Left forelimb (tissue), 1 donor: Measurements from ENCODE around the gene LCNL1.

ENCODE experiments used
- DNase-seq: peaks from one replicate; pipeline ENCODE4 v3.0.0-alpha.2; 2018; ENCODE audit warnings: low spot score

The LCNL1 gene

GRCh38 chr9:137011907-137012675, 29.3 kb downstream of the LCNL1 start:
- no peak for DNase-seq

GRCh38 chr9:137012694-137013570, 30.1 kb downstream of the LCNL1 start:
- no peak for DNase-seq

- no peak for DNase-seq
Observed at GRCh38 chr9:137013571-137013940, 30.8 kb downstream of the LCNL1 start.

- no peak for DNase-seq
Observed at GRCh38 chr9:137014166-137014565, 31.4 kb downstream of the LCNL1 start.

GRCh38 chr9:137014776-137015539, 32.2 kb downstream of the LCNL1 start:
- no peak for DNase-seq

GRCh38 chr9:137015540-137015930, 32.7 kb downstream of the LCNL1 start:
- no peak for DNase-seq

- no peak for DNase-seq
Observed at GRCh38 chr9:137015976-137016375, 33.2 kb downstream of the LCNL1 start.

- no peak for DNase-seq
Observed at GRCh38 chr9:137016436-137016835, 33.6 kb downstream of the LCNL1 start.

- no peak for DNase-seq
Observed at GRCh38 chr9:137017071-137017470, 34.3 kb downstream of the LCNL1 start.

GRCh38 chr9:137017791-137018497, 35.2 kb downstream of the LCNL1 start:
- no peak for DNase-seq

- DNase-seq = no peak
Observed at GRCh38 chr9:137018761-137019559, 36.2 kb downstream of the LCNL1 start.

- DNase-seq = no peak
Observed at GRCh38 chr9:137019891-137020683, 37.3 kb downstream of the LCNL1 start.

- no peak for DNase-seq
Observed at GRCh38 chr9:137020771-137021567, 38.2 kb downstream of the LCNL1 start.

- DNase-seq = no peak
Observed at GRCh38 chr9:137021568-137021978, 38.8 kb downstream of the LCNL1 start.

GRCh38 chr9:137021979-137022661, 39.3 kb downstream of the LCNL1 start:
- DNase-seq = no peak

GRCh38 chr9:137022662-137023008, 39.8 kb downstream of the LCNL1 start:
- DNase-seq = no peak

- no peak for DNase-seq
Observed at GRCh38 chr9:137023157-137023556, 40.4 kb downstream of the LCNL1 start.

- no peak for DNase-seq
Observed at GRCh38 chr9:137023583-137023991, 40.8 kb downstream of the LCNL1 start.

- DNase-seq = no peak
Observed at GRCh38 chr9:137025517-137025966, 42.7 kb downstream of the LCNL1 start.
